ENCODE results near the gene TMEM126A.
"Not testable (repeated sequence)": the region's sequence is repeated elsewhere in the genome, so short reads cannot be mapped to it uniquely, and the experiment has no call there.

Gene TMEM126A

GRCh38 chr11:85647604-85648299 is at the start of gene TMEM126A:
Gene TMEM126A (plus strand): TSS chr11:85647967. CDS start chr11:85650256, 2,289 bp downstream.
- peak; percentile 80 for DNase-seq

DNA sequence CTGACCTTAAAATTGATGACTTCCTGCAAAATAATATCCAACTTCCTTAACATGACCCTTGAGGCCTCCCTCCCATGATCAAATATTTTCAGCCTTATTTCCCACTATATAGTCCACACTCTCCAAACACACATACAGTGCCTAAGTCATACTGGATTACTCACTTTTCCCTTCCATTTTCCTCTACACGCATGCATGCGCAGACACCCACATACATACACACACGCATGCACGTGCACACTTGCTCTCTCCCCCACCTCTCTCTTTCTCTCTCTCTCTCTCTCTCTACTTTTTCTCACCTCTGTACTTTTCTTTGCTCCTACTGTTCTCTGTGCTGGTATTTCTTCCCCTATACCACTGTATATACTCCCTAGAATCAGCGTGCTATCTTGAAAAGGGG is 48.7 kb upstream of the TMEM126A start:
- DNase-seq: no peak

- no peak for DNase-seq
Measured at GRCh38 chr11:85602526-85603213, 45.1 kb upstream of the TMEM126A start.

DNA sequence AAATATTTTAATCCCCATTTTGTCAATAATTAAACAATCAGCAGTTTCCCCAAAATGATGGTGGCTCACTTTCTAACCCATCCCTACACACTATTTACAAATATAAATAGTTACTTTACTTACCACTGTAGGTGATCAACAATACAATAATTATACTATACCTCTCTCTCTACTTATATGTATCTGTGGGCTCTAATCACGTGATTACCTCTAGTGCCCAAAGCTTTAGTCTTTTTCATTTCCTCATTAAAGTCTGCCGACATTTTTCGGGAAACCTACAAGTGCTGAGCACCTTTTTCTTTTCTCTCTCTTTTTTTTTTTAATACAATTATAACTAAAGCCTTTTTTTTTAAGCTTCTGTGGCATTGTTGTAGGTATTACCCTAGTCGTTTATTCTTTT is 44.5 kb upstream of the TMEM126A start:
- no peak for DNase-seq

DNA sequence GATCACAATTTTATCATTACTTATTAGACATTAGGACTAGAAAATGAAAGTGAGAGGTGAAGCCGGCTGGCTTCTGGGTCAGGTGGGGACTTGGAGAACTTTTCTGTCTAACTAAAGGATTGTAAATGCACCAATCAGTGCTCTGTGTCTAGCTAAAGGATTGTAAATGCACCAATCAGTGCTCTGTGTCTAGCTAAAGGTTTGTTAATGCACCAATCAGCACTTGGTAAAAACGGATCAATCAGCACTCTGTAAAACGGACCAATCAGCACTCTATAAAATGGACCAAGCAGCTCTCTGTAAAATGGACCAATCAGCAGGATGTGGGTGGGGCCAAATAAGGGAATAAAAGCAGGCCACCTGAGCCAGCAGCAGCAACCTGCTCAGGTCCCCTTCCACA is 41.5 kb upstream of the TMEM126A start:
- not testable (repeated sequence) for DNase-seq

DNA sequence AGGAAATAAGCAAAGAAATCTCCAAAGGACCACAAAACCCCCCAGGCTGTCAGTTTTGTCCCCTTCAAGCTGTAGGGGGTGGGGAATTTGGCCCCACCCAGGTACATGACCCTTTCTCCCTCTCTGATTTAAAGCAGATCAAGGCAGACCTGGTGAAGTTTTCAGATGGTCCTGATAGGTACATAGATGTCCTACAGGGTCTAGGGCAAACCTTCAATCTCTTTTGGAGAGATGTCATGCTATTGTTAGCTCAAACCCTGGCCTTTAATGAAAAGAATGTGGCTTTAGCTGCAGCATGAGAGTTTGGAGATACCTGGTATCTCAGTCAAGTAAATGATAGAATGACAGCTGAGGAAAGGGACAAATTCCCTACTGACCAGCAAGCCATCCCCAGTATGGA is 39.1 kb upstream of the TMEM126A start:
- not testable (repeated sequence) for DNase-seq

- DNase-seq: not testable (repeated sequence)
Measured at GRCh38 chr11:85609286-85609685, 38.5 kb upstream of the TMEM126A start.

GRCh38 chr11:85611643-85612042 is 36.1 kb upstream of the TMEM126A start:
- DNase-seq: not testable (repeated sequence)

GRCh38 chr11:85619499-85619898 is 28.3 kb upstream of the TMEM126A start:
- DNase-seq: no peak

GRCh38 chr11:85620256-85620655 is 27.5 kb upstream of the TMEM126A start:
- DNase-seq: no peak

GRCh38 chr11:85626496-85626895 is 21.3 kb upstream of the TMEM126A start:
- DNase-seq: no peak

DNA sequence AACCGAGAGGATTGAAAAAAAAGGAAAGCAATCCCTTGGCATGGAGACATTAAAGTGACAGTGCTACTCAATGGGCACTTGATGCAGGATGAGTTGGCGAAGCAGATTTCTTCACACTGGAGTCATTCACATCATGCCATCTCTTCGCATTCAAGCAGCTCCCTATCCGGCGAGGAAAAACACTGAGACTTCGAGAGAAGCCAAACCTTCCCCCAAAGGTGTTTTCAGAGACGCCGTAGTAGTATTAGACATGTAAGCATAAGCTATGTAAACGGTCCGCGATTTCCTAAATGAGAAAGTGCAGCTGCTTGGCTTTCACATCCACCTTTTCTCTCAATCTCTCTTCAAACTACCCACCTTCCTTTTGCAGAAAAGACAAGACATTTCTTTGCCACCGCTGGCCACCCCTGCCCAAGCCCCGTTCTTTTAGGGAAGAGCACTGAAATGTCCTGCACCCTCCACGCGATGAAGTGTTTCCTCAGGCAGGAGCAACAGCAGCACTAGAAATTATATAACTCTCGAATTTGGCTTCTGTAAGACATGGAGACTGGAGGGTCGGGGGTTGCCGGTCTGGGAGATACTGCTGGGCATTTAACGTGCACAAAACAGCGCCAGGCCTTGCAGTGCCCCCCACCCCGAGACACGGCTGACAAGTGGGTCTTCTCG is 20.3 kb upstream of the TMEM126A start, which contains the start of gene DLG2:
TSS of gene DLG2 (minus strand) at position 13 of the 666 bp plus-strand sequence.
- peak; percentile 18 for DNase-seq

GRCh38 chr11:85627998-85628770 is 19.6 kb upstream of the TMEM126A start, which contains the start of gene TMEM126B:
Gene TMEM126B (plus strand): TSS chr11:85628593. CDS start chr11:85628608, 15 bp downstream.
- DNase-seq: peak; percentile 97

DNA sequence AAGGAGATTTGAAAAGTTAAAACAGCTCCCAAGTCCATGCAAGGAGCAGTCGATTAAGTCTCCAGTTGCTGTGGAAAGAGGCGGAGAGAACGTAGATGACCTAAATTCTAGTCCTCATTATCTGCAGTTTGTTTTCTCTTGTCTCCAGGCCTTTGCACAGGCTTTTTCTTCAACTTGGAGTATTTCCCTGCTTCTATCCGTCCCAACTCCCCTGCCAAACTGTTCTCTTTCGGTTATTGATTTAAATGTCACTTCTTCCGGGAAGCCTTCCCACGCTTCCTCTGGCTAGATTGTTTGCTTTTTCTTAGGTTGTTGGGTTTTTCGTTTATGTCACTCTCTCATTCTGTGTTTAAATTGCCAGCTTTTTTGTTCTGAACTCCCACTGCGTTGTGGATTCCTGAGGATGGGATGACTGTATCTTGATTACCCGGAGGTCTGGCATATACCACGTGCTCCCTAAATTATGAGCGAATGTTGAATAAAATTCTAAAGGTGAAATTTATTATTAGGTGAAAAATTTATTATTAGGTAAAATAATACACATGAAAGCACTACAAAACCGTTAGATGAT is 18.9 kb upstream of the TMEM126A start:
- no peak for DNase-seq

GRCh38 chr11:85634747-85635146 is 13.0 kb upstream of the TMEM126A start:
- no peak for DNase-seq

GRCh38 chr11:85643191-85643614 is 4.6 kb upstream of the TMEM126A start:
- no peak for DNase-seq

DNA sequence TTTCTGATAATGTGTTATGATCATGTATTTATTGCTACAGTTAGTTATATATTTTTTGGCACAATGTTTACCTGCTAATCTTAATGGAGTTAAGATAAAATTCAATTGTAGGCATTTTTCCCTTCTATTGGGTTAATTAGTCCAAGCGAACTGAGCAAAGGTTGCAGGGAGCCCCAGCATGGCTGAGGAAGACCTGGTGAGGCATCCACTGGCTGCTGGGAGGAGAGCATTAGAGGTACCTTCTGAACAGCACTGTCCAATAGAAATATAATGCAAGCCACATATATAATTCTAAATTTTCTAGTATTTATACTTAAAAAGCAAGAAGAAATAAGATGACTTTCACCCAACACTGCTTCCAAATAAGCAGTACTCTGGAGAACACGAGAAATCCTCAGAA is 689 bp upstream of the TMEM126A start:
- no peak for DNase-seq

DNA sequence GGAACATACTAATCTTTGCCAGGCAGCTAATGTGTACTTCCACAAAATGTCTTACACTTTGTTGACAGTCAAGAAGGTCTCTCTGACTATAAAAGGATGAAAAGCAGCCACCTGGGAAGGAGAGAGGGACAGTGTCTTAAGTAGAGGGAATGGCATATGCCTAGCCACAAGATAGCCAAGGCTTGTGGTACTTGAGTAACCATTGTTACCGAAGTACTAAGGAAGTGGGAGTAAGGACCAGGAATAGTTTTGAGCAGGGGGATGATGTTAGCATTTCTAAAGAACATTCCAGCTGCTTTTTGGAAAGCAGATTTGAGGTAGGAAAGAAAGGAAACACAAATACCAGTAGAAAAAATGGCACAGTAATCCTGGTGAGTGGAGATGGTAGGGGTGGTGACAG is 3.4 kb downstream of the TMEM126A start:
- DNase-seq: no peak

DNA sequence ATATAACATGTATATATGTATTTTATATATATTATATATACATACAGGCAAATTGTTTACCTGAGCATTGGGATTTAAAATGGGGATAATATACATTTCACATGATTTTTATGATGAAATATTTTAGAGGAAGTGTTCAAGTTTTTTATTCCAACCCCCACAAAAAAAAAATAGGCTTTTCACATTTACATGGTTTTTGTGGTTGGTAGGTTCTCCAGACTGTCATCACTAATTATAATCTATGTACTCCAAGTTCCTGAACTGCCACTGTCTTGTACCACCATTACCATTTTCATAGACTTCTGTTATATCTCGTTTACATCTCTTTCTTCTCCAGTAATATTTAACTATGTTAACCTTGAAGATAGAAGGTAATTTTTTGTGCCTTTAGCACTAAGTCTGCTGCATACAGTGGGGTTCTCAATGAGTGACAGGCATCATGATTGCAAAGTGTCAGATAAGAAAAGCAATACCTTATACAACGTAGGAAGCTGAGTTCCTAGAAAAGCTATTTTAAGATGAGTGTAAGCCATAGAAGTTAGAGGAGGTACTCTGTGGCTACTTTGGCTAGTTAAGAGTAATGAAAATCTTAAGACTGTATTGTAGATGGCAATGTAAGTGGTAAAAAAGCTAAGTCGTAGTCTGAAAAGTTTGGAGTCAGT is 5.2 kb downstream of the TMEM126A start:
- DNase-seq: no peak

DNA sequence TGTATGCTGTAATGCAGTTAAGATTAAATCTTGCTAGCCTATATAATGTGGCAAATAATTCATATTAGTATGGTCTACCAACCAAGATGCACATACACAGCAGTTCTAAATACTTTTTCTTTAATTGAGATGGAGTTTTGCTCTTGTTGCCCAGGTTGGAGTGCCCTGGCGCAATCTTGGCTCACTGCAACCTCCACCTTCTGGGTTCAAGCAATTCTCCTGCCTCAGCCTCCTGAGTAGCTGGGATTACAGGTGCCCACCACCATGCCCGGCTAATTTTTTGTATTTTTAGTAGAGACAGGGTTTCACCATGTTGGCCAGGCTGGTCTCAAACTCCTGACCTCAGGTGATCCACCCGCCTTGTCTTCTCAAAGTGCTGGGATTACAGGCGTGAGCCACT is 6.6 kb downstream of the TMEM126A start:
- not testable (repeated sequence) for DNase-seq

DNA sequence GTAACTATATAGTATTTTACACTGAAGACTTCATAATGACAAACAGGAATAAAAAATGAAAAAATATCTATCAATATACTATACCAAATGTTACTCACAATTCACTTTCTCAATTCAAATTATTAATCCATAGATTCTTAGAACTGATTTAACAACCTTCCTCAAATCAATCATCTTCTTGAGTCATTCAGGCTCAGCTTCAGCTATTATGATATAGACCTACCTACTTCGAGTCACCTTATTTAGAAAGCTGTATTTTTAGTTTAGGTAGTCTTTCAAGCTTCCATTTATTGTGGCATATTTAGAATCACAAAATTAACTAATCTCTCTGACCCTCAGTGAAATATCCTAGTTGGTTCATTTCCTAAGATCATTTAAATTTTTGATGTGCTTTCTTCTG is 9.0 kb downstream of the TMEM126A start:
- no peak for DNase-seq

GRCh38 chr11:85658180-85658579 is 10.4 kb downstream of the TMEM126A start:
- no peak for DNase-seq
